ENCODE measurements around the gene FOXL3.

- TF ChIP-seq, protein P1, sequence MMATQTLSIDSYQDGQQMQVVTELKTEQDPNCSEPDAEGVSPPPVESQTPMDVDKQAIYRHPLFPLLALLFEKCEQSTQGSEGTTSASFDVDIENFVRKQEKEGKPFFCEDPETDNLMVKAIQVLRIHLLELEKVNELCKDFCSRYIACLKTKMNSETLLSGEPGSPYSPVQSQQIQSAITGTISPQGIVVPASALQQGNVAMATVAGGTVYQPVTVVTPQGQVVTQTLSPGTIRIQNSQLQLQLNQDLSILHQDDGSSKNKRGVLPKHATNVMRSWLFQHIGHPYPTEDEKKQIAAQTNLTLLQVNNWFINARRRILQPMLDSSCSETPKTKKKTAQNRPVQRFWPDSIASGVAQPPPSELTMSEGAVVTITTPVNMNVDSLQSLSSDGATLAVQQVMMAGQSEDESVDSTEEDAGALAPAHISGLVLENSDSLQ (IDR thresholded peaks at IDR 0.05) = no peak
- no peak for TF ChIP-seq ZNF384 (IDR thresholded peaks at IDR 0.05)
- no peak for TF ChIP-seq BHLHE40 (IDR thresholded peaks at IDR 0.05; ENCODE audit: borderline replicate concordance)
- TF ChIP-seq HDGF (IDR thresholded peaks at IDR 0.05; ENCODE audit: borderline replicate concordance) = no peak
- TF ChIP-seq NFRKB (IDR thresholded peaks at IDR 0.05) = no peak
- no peak for TF ChIP-seq FOXA1 (IDR thresholded peaks at IDR 0.05)
- TF ChIP-seq ELF4 (IDR thresholded peaks at IDR 0.05) = no peak
These were observed 35.5 kb upstream of the FOXL3 start for GRCh38 chr7:254337-255037.

All from HEK293T (cell line).